Islet precursor cell (in vitro differentiated cells): ENCODE data around the gene SLC5A3.

Experiments
- DNase-seq: peaks from one replicate; pipeline ENCODE4 v3.0.0-alpha.2; 2018

SLC5A3 gene

DNA sequence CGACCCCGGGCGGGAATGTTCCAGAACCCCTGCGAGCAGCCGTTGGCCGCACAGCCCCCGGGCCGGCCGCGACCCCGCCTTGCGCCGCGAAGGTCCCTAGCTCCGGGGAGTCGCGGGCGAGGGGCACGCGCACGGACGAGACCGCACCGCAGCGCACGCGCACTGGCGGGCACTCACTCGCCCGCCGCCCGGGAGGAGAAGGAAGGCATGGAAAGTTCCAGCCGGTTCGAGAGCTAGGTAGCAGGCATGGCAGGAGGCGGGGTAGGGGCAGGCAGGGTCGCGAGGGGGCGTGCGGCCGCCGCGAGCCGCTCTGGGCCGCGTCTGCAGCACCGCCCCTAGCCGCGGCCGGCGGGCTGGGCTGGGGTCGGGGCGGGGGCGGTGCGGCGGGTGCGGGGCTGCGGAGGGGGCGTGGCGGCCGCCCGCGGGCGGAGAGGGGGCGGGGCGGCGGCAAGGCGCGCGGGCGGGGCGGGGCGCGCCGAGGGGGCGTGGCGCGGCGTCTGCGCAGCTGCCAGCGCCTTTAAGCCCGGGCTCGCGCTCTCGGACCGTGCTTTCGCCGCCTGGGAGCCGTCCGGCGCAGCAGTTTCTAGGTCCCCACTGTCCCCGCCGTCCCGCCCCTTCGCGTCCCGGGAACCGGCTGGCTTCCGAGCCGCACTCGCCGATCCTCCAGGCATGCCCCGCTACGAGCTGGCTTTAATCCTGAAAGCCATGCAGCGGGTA, at the start of gene SLC5A3, which contains the start of gene MRPS6:
SLC5A3 (plus strand) TSS at position 547 of the 717 bp plus-strand sequence. CDS start 21,621 bp downstream, outside the sequence.
MRPS6 (plus strand) TSS at position 547 of the 717 bp plus-strand sequence; CDS start at position 670, 123 bp downstream.
- peak; percentile 95 for DNase-seq

DNA sequence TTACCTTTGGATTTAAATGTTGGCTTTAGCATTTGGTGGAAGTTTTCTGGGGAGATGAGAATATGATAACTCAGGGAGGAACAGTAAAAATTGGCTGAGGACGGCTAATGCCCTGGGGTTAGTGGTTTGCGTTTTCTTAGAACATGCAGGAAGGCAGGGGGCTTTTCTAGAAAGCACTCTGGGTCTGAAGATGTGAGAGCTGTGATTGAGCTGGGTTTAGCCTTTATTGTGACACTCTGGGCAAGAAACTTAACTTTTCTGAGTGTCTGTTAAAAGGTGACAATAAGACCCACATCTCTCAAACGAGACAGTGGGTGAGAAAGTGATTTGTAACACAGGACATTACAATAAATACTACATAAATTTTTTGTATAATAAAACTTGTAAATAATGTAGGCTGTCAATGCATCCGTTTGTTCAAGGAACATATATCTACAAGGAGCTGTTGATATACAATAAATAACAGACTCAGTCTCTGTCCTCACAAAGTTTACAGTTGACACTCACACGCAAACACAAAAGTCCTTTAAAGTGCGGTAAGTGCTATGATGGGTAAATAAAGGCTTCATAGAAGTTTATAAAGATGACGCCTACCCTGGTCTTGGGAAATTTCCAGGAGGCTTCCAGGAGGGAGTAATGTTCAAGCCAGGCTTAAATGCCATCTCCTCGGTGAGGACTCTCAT, 49.5 kb upstream of the SLC5A3 start:
- DNase-seq, result no peak

DNA sequence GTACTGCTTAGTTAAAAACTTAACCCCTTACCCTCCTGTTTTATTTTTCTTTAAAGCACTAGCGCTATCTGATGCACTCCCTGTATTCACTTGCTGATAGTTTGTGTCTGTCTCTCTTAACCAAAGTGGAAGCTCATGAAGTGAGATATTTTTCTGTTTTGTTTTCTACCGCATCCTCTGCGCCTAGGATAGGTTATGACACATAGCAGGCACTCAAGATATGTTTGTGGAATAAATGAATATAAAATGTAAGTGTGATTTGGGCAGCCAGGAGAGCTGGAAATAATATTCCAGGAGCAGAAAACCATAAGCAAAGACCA, 49.0 kb upstream of the SLC5A3 start:
- no peak for DNase-seq

DNA sequence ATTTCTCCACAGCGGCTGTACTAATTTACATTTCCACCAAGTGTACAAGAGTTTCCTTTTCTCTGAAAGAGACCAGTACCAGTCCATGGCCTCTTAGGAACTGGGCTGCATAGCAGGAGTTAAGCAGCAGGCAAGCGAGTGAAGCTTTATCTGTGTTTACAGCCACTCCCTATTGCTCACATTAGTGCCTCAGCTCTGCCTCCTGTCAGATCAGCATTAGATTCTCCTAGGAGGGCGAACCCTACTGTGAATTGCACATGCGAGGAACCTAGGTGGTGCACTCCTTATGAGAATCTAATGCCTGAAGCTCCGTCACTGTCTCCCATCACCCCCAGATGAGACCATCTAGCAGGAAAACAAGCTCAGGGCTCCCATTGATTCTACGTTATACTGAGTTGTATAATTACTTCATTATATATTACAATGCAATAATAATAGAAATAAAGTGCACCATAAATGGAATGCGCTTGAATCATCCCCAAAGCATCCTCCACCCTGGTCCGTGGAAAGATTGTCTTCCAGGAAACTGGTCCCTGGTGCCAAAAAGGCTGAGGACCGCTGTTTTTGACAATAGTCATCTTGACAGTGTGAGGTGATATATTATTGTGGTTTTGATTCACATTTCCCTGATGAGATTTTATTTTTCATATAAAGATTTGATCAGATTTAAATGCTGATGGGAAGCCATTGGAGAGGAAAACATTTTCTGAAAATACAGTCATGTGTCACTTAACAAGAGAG, 45.5 kb upstream of the SLC5A3 start:
- no peak for DNase-seq

DNA sequence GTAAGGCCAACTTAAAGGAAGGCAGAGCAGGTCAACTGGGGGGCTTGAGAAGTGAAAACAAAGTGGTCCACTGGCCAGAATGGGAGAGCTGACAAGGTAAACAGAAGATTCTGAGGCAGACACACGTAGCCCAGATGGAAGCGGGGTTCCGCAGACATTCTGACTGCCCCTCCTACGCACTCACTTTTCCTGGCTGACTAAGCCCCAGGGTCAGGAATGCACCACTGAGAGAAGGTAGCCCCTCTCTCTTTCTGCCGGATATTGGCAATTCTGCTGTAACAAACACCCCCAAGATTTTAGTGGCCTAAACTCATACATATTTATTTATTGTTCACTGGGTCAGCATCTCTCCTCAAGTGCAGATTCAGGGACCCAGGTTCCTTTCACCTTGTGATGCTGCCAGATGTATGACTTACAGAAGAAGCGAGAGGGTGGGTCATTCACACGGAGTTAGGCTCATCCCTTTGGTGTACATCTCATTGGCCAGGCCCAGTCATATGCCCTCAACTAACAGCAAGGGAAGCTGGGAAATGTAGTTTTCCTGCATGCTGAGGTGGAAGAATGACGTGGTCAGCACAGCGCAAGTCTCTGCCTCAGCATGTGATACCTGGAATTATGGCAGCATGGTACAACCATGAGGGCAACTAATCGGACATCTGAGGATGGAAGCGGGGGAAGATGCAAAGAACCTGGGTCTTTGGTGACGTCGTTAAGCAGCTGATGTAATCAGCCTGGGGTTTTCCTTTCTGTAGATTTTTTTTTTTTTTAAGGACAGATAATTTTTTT, 43.4 kb upstream of the SLC5A3 start:
- peak; percentile 79 for DNase-seq

DNA sequence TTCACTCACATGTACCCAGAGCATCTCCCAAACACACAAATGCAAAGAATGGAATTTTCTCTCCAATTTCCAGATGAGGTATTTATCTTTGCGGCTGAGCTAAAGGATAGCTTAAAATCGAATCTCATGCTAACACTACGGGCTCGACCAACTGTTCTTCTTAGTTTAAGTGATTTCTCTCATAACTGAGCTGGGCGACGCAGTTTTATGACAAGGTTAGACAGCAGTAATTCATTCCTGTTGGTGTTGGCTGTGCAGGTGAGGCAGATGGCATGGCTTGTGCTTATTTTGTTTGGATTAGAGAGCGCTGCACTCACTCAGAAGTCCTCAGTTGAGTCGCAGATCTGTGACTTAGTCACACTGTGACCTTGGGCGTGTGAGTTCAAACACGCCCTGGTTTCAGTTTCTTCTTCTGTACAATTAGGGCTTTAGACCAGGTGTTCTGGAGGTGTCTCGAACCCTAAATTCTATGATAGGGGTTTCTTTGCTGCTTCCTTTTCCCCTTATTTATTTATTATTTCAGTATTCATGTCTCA, 41.5 kb upstream of the SLC5A3 start:
- DNase-seq, result no peak

DNA sequence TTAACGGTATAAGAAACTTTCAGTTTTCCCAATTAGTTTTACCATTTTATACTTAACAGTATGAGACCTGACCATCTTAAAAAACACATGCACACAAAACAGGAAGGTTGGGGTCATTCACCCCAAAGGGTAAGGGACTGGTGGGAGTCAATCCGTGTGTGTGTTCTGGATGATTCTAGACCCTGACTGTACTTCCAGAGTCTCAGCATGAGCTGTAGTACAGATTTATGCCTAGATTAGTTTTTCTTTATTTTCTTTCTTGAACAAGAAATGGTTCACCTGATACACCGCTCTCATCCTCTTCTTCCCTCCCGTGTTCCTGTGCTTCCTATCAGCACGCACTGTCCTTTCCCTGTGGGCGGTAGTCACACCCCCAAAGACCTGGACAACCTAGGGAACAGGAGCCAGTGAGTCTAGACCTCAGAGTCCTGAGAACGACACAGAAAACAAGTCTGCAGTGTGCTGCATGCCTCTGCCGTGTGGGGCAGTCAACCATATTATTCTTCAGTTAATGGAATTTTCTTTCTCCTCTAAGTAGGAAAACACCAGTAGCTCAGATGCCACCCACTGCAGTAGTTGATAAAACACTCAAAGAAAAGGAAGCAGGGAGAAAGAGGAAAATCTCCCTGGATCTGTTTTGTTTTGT, 38.9 kb upstream of the SLC5A3 start:
- no peak for DNase-seq

DNA sequence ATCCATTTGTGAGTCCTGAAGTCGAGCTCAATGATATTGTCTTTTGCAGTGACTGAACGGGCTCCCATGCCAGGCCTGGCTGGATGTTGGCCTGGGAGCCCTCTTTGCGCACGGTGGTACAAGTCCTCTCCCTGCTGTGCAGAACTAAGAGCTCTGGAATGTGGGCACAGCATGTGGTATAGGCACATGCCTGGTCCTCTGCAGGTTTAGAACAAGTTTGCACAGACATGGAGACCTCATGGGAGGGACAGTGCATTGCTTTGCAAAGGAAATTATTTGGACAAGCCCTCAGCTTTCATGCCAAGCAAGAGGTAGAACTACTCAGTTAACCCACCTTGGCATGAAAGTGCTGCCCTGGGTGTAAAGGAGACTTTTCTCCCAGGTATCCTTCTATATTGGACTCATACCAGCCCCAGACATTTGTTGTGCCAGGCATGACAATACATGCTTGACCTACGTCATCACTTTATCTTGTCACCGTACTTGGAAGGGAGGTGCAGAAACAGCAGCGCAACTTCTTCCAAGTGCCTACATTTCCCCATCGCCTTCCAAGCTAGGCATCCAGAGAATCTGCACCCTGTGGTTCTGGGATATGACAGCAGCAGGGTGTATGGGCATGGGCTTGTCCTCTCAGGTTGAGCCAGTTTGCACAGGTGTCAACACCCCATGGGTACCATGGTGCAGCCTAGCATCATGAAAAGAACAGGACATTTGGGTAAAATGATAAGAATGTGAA, 37.6 kb upstream of the SLC5A3 start:
- DNase-seq, result no peak

DNA sequence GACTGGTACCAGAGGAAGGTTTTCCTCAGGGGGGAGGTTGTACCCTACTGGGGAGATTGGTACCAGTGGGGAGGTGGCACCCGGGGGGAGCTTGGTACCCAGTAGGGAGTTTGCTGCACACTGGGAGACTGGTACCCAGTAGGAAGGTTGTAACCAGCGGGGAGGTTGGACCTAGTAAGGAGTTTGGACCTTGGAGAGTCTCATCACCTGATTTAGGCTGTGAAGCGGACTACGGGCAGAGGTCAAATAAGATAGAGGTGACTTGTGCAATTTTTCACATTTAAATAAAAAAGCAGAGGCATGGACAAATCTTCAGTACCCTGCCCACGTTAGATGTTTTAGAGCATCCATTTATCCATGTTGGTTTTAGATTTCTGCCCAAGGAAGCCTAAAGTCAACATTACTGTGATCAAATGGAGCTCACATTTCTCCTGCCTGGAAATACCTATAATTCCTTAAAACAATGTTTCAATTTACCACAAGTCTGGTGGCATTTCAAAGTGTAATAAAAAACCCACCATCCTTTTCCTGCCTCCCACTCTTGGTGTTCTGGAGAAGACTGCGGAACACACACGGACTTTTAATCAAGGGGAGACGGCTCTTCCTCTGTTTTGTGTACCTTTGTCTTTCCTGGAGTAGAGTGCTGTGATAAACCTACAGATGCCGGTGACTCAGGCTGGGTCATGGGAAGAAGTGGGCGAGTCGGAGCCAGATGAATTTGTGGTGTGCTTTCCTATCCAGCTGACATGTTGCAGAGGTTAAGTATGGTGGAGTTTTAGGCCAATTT, 36.2 kb upstream of the SLC5A3 start:
- peak; percentile 70 for DNase-seq

DNA sequence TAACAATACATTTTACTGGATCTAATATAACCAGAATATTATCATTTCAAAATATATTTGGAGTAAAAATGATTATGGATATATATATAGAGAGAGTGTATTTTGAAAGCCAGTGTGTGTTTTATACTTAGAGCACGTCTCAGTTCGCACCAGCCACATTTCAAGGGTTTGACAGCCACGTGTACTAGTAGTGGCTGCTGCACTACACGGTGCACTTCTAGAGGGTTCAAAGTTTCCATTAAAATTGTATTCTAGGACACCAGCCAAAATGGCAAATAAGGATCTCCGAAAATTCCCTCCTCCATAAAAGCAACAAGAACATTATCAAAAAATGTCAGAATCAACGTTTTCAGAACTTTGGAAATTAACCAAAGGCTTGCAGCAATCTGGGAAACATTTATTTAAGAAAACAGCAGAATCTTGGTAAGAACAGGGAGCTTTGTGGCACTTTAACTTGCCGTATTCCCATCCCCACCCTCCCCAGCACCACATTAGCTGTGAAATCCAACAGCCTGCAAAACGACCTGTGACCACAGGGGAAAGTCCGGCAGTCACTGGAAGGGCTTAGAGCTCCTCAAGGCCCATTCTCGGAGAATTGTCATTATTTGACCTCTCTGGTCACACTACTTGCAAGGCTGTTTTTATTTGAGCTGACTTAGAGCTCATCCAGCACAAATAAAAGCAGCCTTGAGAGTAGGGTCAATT, 33.5 kb upstream of the SLC5A3 start:
- DNase-seq, result no peak

DNA sequence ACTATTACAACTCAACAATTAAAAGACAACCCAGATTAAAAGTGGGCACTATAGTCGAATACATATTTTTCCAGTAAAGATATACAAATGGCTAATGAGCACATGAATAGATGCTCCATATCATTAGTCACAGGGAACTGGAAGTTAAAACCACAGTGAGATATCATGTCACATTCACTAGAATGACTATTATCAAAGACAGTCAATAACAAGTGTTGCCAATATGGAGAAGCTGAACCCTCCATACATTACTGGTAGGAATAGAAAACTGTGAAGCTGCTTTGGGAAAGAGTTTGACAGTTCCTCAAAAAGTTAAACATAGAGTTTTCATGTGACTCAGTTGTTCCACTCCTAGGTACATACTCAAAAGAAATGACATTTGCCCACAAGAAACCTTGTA, 30.6 kb upstream of the SLC5A3 start:
- DNase-seq, result no peak

DNA sequence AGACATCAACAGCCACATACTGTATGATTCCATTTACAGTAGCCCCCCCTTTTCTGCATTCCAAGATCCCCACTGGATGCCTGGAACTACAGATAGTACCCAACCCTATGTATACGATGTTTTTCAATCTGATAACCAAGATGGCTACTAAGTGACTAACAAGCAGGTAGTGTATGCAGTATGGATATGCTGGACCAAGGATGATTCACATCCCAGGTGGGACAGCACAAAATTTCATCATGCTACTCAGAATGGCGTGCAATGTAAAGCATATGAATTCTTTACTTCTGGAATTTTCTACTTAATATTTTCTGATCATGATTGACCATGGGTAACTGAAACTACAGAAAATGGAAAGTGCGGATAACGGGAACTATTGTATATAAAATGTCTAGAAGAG, 30.0 kb upstream of the SLC5A3 start:
- DNase-seq, result no peak

DNA sequence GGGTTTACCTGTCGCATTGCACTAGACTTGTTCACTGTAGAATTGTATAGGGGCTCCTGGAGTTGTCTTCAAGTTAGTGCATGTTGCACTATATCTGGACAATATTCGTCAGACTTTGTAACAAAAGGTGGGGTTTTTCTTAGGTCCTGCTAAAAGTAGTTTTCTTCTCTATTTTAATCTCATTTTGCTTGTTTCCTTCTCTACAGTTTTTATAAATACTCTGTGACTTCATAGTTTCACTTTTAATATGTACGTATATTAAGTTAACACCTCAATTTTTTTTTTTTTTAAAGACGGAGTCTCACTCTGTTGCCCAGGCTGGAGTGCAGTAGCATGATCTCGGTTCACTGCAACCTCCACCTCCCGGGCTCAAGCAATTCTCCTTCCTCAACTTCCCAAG, 26.5 kb upstream of the SLC5A3 start:
- DNase-seq, result no peak

DNA sequence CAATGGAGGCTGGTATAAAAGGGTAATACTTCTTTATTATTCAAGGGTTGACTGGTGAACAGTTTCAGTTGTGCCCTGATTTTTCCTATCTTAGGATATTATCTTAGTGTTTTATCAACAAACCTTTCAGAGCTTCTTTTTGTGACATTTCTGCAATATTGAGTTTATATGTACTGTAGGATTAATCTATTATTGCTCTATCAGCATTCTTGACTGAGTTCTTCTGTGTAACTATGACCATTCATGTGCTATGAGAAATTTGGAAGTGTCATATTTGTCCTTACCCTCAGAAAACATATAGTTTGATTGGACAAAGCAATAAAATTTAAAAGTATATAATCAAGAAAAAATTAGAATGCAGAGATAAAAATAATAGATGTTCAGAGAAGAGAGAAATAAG, 25.5 kb upstream of the SLC5A3 start:
- DNase-seq, result no peak

DNA sequence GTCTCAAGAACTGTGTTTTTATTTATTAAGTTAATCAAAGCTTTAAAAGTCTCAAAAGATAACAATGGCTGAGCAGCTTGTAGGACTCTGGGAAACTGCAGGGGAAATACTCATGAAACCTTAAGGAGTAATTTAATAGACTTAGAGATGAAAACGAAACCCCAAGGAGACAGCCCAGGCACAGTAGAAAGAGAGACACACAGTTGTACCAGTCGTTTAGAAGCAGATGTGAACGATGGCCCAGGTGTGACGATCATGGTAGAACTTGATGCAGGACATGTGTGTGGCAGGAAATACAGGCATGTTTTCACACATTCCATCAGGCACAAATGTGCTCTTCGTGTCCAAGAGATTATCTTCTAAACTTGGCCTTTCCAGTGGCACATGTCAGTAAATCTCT, 21.2 kb upstream of the SLC5A3 start:
- no peak for DNase-seq

DNA sequence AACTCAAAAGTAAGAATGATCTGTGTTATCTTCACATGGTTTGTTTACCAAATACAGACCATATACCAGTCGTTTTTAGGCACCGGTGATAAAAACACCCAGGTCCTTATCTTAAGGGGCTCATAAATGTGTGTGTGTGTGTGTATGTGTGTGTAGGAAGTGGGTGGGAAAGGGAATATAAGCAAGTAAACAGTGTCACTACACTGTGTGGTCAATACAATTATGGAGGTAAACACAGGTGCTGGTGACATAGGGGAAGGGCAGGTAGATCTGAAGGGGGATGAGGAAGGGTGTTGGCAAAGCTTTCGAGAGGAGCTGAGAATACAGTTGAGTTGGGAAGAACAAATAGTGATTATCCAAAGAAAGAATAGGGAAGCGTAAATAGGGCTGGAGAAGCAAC, 19.1 kb upstream of the SLC5A3 start:
- no peak for DNase-seq

DNA sequence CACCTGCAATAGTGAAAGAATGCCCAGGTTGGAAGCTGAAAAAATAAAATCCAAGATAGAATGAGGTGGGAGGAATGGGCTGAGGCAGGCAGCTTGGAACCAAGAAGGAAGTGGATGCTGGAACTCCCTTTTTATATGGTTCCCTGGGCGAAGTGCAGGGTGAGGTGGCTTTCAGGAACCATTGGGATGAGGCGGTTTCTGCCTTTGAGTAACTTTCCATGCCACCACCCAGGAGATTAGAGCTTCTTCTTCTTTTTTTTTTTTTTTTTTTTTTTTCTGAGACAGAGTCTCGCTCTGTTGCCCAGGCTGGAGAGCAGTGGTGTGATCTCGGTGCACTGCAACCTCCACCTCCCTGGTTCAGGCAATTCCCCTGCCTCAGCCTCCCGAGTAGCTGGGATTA, 17.8 kb upstream of the SLC5A3 start:
- no peak for DNase-seq

DNA sequence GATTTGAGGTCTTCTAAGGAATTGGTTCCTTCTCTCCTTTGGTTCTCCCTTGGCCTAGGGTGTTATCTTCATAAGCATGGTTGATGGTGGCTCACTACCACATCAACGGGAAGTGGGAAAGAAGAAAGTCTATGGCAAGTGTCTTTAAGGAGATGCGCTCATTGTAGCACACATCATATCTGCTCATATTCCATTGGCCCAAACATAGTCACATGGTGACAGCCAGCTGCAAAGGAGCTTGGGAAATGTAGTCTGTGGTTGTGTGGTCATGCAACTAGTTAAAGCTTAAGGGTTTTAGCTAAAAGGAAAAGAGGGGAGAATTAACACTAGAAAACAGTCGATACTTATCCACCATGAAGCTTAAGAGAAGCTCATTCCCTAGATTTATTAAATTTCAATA, 11.4 kb upstream of the SLC5A3 start:
- DNase-seq, result no peak

DNA sequence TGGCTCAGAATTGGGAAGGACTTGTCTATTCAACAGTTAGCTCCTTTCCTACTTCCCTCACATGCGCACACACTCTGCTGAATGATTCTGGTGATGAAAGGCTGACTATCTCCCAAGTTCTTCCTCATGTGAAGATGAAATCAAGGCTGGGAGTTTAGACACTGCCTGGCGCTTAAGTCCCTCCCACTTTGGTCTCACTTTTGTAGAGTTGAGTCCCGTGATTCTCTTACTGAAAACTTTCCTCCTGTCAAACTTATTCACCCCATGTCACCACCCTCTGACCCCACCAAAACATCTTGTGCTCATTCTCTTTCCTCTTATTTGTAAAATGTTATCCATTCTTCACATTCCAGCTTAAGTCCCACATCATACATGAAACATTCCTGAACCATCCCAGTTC, 8.4 kb upstream of the SLC5A3 start:
- DNase-seq, result no peak

DNA sequence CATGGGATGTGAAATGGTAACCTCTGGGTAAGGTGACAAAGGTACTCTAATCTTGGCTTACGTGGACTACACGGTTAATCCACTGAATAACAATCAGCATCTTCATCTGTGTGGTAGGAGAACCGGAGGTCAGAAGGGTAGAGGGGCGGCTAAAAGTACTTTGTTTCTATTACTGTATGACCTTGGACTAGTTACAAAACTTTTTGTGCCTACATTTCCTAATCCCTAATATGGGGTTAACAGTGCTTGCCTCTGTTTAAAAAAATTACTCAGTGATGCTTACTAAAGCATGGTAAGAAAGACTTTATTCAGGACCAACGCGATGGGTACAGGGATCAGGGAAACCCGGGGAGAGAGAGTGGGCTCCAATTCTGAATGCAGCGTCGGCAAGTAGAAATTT, 1.7 kb upstream of the SLC5A3 start:
- no peak for DNase-seq
